Stimulated activated naive CD8-positive, alpha-beta T cell treated with anti-CD3 and anti-CD28 coated beads, Interleukin-15, amount 100 ng/mL, for 72 hours (primary cell): ENCODE data around the gene VLDLR.

Experiments
- ATAC-seq: fragments of 150-1000 bp; cut with Tn5 transposase; 2 replicates; pipeline ENCODE4 v1.10.0; 2021; ENCODE audit warnings: mild to moderate bottlenecking, moderate library complexity
- DNase-seq, 2 donors: peaks; one replicate each; pipeline ENCODE4 v3.0.0; 2021 to 2022
- H3K27ac Mint-ChIP-seq, 2 donors: one replicate each; pipeline ENCODE4 v1.8.0; 2022; ENCODE audit warnings: mild to moderate bottlenecking in 2 of 2, mixed read lengths in 2 of 2, moderate library complexity in 2 of 2
- H3K27me3 Mint-ChIP-seq: one replicate; pipeline ENCODE4 v1.8.0; 2022; ENCODE audit warnings: mixed read lengths
- H3K4me1 Mint-ChIP-seq: one replicate; pipeline ENCODE4 v1.8.0; 2022; ENCODE audit warnings: mild to moderate bottlenecking, mixed read lengths
- H3K4me3 Mint-ChIP-seq, 2 donors: one replicate each; pipeline ENCODE4 v1.8.0; 2022; ENCODE audit warnings: mild to moderate bottlenecking in 2 of 2, mixed read lengths in 2 of 2, moderate library complexity in 1 of 2
- H3K9me3 Mint-ChIP-seq, 2 donors: one replicate each; pipeline ENCODE4 v1.8.0; 2022; ENCODE audit warnings: mixed read lengths in 2 of 2

VLDLR gene

DNA sequence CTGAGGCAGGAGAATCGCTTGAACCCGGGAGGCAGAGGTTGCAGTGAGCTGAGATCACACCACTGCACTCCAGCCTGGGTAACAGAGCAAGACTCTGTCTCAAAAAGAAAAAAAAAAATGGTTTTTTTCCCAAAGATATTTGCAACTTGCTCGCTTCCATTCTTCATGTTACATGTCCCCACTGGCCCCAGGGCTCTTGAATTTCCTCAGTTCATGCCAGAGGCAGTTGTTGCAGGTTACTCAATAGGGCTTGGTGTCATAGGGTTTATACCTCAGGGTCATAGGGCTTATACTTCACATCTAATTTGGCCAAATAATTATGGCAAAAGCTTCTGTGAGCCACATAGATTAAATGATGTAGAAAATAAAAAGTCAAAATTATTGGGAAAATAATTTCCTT, 51.6 kb downstream of the VLDLR start:
- no peak for ATAC-seq
- no peaks in the 10 kb centered on the region for H3K9me3 Mint-ChIP-seq
- H3K4me3 Mint-ChIP-seq = no peak overlapping the region
- H3K27me3 Mint-ChIP-seq = no peaks in the 10 kb centered on the region
- H3K27ac Mint-ChIP-seq = no peak overlapping the region
- no peak for DNase-seq
- no peaks in the 10 kb centered on the region for H3K4me1 Mint-ChIP-seq

DNA sequence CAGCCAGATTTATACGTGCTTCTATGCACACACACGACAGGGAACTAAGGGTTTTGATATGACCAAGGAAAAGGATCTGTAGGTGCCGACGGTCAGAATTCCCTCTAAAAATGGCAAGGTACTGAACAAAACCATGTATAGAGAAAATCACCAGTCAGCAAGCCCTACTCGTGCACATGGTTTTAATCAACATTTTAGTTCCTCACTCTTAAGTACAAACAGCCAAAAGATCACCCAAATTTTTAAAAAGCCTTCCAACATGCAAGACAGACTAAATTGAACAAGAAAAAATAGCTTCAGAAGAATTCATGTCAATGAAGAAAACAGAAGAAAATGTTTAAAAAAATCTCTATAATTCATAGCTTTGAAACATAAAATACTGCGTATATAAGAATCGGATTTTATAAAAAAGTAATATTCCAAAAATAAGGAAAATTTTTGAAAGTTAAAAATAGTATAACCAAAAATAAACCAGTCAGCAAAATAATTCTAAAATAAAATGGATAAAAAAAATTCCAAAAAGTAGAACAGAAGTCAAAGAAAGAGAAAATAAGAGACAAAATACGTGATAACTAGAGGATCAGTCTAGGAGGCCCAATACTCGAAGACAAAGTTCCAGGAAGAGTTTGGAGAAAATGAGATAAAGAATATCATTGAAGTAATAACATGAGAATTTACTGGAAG, 52.7 kb downstream of the VLDLR start:
- Mint-ChIP-seq H3K4me3 (no peak overlapping the region), H3K4me1 (no peaks in the 10 kb centered on the region), H3K27ac (no peak overlapping the region), H3K9me3 (no peaks in the 10 kb centered on the region), H3K27me3 (no peaks in the 10 kb centered on the region)
- no peak for DNase-seq
- ATAC-seq = no peak

DNA sequence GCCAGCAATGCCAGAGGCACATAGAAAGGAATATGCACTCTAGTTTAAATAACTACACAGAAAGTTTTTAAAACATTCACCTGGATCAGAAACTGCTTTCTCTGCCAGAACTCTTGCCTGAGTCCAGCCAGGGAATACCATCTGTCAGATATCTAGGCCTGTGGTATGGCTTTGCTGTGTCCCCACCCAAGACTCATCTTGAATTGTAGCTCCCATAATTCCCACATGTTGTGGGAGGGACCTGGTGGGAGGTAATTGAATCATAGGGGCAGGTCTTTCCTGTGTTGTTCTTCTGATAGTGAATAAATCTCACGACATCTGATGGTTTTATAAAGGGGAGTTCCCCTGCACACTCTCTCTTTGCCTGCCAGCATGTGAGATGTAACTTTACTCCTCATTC, 54.2 kb downstream of the VLDLR start:
- Mint-ChIP-seq H3K4me1 (no peaks in the 10 kb centered on the region), H3K9me3 (no peaks in the 10 kb centered on the region), H3K27ac (no peak overlapping the region), H3K4me3 (no peak overlapping the region), H3K27me3 (no peaks in the 10 kb centered on the region)
- ATAC-seq (no peak), DNase-seq (no peak)

DNA sequence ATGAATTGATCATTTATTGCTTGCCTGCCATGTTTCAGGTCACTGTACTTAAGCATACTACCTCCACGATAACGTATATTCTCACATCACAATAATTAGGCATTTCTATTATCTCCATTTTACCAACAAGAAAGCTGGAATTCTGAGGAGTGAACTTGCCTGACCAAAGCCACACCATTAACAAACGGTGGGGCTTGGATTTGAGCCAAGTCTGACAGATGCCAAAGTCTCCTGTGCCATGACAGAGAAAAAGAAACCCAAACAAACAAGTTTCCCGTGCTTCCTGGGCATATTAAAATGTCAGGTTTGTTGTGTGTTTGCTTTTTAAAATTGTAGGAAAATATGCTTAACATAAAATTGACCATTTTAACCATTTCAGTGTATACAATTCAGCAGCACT, 54.9 kb downstream of the VLDLR start:
- no peaks in the 10 kb centered on the region for H3K4me1 Mint-ChIP-seq
- no peaks in the 10 kb centered on the region for H3K27me3 Mint-ChIP-seq
- ATAC-seq (no peak), DNase-seq (no peak)
- H3K27ac Mint-ChIP-seq = no peak overlapping the region
- no peak overlapping the region for H3K4me3 Mint-ChIP-seq
- no peaks in the 10 kb centered on the region for H3K9me3 Mint-ChIP-seq

DNA sequence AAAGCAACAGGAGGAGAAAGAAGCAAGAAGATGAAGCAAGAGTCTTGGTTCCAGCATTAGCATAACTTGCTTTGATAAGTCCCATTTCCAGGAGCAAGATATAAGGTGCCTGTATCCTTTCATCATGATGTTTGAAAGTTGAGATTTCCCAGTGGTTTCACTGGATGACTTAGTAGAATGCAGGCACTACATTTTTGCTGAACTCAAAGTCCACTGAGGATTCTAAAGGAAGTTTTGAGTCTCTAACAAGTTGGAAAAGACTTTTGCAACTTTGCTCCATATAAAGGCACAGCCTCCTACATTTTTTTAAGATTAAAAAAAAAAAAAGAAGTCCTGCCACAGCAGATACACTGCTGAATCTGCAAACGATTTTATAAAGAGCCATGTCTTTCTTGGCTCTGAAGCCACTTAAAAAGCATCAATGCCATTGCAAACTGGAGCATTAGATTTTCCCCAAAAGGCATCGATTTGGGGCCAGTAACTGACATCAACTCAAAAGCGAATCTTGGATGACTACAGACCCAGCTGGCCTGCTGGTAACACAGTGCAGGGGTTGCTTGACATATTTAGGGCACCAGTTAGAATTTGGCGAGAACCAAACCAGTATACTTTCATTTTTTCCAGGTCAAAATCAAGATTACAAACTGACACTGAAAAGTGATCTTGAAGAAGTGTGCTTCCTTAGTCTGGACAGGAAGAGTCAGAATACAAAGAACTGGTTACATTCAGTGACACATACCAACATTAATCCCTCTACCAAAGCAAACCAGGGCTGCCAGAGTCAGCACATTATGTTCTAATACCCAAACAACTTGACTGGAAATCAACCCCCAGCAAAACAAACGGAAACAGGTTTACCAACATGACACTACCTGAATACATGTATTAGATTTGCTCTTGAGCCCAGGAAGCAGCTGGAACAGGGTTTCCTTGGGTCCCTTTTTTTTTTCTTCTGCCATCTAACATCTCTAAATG, 56.6 kb downstream of the VLDLR start:
- H3K9me3 Mint-ChIP-seq = no peaks in the 10 kb centered on the region
- H3K27me3 Mint-ChIP-seq = no peaks in the 10 kb centered on the region
- H3K4me3 Mint-ChIP-seq = no peak overlapping the region
- H3K27ac Mint-ChIP-seq = no peak overlapping the region
- ATAC-seq (no peak), DNase-seq (no peak)
- H3K4me1 Mint-ChIP-seq = no peaks in the 10 kb centered on the region

DNA sequence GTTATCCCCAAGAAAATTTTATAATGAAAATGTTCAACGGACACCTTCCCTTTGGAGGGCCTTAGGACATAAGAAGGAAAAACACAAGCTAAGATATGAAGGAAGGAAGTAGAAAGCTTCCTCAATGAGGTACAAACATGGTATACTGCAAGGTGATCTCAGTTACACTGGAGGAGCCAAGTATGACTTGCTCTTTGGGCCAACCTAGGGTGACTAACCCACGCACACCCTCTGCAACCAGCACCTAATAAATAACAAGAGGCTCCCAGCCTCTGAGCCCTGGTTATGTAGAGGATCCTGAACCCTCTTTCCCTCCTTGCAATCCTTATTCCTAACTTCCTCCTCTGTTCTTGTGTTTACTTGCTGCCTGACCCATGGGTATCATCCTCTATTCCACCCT, 57.4 kb downstream of the VLDLR start:
- DNase-seq (no peak), ATAC-seq (no peak)
- Mint-ChIP-seq H3K4me3 (no peak overlapping the region), H3K27ac (no peak overlapping the region), H3K27me3 (no peaks in the 10 kb centered on the region), H3K4me1 (no peaks in the 10 kb centered on the region), H3K9me3 (no peaks in the 10 kb centered on the region)

DNA sequence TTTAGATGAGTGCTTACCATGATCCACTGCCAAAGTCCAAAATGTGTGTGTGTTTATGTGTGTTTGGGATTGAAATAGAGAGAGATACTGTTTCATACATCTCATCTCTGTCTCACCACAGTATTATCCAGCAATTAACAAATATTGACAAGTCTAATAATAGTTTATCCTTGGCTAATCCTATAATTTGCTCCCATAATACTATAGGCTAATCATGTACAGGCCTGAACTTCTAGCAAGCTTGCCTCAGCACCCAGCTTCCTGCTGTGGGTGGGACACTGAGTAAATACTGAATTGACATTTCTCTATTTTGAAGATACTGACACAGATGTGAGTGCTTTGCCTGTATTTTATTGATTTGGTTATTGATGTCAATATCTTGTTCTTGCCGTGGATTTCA, 60.4 kb downstream of the VLDLR start:
- no peaks in the 10 kb centered on the region for H3K9me3 Mint-ChIP-seq
- no peak overlapping the region for H3K27ac Mint-ChIP-seq
- H3K4me1 Mint-ChIP-seq = no peaks in the 10 kb centered on the region
- DNase-seq (no peak), ATAC-seq (no peak)
- H3K4me3 Mint-ChIP-seq = no peak overlapping the region
- H3K27me3 Mint-ChIP-seq = no peaks in the 10 kb centered on the region

DNA sequence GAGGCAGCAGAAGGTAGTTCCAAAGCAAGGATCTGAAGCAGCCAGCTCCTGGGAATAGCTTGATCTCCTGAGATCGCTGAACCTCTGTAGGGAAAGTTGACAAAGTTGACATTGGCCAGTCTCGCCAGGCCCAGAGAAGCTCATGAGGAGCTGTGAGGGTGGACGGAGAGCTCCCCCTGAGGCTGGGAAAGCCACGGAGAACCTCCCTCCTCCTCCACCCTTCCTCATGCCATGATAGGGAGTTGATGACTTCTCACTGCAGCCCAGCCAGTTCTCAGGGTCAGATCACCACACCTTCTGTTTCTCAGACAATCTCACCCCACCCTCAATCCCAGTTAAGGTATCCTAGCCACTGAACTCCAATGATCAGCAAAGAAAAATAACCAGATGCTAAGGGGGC, 65.3 kb downstream of the VLDLR start:
- DNase-seq = no peak
- no peak for ATAC-seq
- no peaks in the 10 kb centered on the region for H3K9me3 Mint-ChIP-seq
- H3K27ac Mint-ChIP-seq = no peak overlapping the region
- H3K4me3 Mint-ChIP-seq = no peak overlapping the region
- no peaks in the 10 kb centered on the region for H3K4me1 Mint-ChIP-seq
- no peaks in the 10 kb centered on the region for H3K27me3 Mint-ChIP-seq

DNA sequence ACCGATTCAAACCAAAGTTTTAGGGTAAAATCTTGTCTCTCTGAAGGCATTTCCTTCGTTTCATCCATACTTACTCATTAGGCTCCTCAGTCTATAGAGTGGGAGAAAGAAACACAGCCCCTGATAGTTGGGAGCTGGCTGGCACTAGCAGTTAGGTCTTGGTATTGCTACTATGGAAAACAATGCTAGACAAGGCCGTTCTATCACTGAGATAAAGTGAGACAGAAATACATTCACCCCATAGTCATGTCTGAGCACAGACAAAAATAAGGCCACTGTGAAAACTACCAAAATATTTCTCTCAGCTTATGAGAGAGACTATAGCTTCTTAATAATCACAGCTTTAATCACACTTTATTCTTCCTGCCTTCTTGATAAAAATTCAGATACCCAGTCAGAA, 67.0 kb downstream of the VLDLR start:
- Mint-ChIP-seq H3K4me1 (no peaks in the 10 kb centered on the region), H3K9me3 (no peaks in the 10 kb centered on the region), H3K27me3 (no peaks in the 10 kb centered on the region), H3K27ac (no peak overlapping the region), H3K4me3 (no peak overlapping the region)
- ATAC-seq (no peak), DNase-seq (no peak)

DNA sequence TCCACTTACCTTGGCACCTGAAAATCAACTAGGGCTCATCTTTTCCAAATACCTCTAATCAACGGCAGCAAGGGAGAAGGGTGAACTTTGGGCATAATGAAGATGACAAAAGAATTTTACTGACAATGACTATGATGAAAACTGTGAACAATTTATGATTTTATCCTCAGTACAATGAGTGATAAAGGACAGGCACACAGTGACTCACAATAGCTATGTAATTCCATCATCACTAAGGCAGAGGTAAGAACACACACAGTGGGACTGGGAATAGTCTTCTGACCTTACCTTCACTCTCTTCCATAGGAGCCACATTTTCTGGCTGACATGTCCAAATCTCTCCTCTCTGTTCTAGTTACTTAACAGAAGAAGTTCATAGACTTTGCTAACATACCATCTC, 69.6 kb downstream of the VLDLR start:
- no peak overlapping the region for H3K4me3 Mint-ChIP-seq
- no peaks in the 10 kb centered on the region for H3K27me3 Mint-ChIP-seq
- no peaks in the 10 kb centered on the region for H3K4me1 Mint-ChIP-seq
- no peak overlapping the region for H3K27ac Mint-ChIP-seq
- DNase-seq (no peak), ATAC-seq (no peak)
- H3K9me3 Mint-ChIP-seq = no peaks in the 10 kb centered on the region

DNA sequence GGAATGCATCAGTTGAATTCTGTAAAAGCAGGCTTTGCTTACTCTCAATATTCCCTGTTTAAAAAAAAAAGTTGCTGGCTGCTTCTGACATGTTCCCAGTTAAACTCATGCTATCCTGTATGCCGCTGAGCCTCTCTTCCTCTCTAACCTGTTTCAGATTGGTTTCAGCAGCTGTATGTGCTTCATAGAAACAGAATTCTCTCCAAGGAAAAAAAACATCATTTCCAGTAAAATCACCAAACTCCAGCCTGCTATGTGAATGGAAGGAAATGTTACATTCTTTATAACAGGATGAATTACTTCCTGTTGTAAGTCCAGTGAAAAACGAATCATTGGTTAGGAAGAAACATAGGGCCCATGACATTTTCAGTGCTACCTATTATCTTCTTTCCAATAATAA, 70.0 kb downstream of the VLDLR start:
- DNase-seq (no peak), ATAC-seq (no peak)
- Mint-ChIP-seq H3K9me3 (no peaks in the 10 kb centered on the region), H3K27ac (no peak overlapping the region), H3K4me3 (no peak overlapping the region), H3K27me3 (no peaks in the 10 kb centered on the region), H3K4me1 (no peaks in the 10 kb centered on the region)

DNA sequence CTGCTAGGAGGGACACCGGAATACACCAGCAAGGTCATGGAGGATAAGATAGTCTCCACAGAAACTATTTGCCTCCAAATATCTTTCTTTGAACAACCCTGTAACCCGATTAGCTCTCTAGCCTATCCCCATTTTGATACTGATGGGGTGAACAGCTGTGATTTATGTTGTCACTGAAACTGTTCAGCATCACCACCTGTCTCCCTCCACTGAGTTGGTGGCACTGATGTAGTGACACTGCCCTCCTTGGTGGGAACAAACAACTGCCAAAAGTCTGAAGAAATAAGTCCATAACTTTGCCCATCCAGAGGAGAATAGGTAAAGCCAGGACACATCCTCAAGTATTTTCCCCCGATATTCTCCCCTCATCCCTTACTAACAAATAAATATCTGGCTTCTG, 71.5 kb downstream of the VLDLR start:
- Mint-ChIP-seq H3K4me1 (no peaks in the 10 kb centered on the region), H3K4me3 (no peak overlapping the region), H3K27ac (no peak overlapping the region), H3K27me3 (no peaks in the 10 kb centered on the region), H3K9me3 (no peaks in the 10 kb centered on the region)
- no peak for ATAC-seq
- no peak for DNase-seq

DNA sequence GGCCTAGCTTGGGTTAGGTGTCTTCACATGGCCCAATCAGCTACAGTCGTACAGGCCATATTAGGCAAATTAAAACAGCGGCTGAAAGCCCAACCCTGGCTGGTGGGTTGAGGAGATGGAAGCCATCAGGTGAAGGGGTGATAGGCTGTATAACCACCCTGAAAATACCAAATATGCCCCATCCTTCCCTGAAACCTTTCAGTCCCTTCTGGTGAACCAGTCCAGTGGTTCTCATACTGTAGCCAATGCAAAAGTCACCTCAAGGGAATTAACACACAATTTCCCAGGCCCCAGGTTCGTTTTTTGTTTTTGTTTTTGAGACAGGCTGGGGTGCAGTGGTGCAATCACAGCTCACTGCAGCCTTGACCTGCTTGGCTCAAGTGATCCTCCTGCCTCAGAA, 75.9 kb downstream of the VLDLR start:
- no peak overlapping the region for H3K27ac Mint-ChIP-seq
- H3K4me3 Mint-ChIP-seq = no peak overlapping the region
- no peaks in the 10 kb centered on the region for H3K4me1 Mint-ChIP-seq
- DNase-seq = no peak
- no peak for ATAC-seq
- no peaks in the 10 kb centered on the region for H3K9me3 Mint-ChIP-seq
- H3K27me3 Mint-ChIP-seq = no peaks in the 10 kb centered on the region

DNA sequence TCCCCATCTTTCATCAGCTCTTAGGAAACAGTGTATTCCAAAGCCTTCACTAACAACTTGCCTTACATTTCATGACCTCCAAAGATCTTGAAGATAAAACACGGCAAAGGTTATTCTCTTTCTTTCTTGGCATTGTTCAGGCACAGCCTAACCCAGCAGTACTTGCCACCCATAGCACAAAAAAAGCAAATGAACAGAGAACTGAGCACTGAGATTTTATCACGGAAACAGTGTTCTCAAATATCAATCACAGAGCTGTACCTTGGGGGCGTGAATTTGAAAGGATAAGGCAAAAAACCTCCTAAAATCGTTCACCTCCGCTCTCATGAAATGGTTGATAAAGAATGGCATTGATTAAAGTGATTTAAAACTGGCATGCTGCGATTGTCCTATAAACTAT, 78.8 kb downstream of the VLDLR start:
- ATAC-seq = no peak
- Mint-ChIP-seq H3K27ac (no peak overlapping the region), H3K4me1 (no peaks in the 10 kb centered on the region), H3K4me3 (no peak overlapping the region), H3K9me3 (no peaks in the 10 kb centered on the region), H3K27me3 (no peaks in the 10 kb centered on the region)
- no peak for DNase-seq

DNA sequence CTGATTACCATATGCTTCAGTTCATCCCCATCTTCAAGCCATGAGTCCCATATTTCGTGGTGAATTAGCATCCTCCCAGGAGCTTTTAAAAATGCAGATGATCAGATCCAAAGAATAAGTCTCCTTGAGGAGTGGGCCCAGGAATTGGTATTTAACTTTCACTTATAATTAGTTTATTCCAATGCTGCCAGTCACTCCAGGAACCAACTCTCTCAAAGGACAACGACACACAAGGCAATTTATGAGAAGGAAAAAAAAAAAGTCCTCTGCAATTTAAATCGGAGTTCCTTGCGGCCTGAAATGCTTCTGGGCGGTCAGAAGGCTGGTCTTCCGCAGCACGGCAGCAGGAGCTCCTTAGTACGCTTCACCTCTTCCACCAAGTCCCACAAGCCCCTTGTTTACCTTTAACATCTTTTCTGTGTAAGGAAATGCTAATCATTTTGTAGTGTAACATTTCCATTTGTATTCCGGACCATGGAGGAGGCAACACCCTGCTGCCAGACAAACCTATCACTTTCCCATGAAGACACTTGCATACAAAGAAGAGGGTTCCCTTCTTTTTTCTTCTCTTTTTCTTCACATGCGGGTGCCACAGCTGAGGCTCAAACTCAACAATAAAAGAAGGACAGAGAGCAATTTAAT, 79.4 kb downstream of the VLDLR start:
- no peaks in the 10 kb centered on the region for H3K9me3 Mint-ChIP-seq
- H3K27ac Mint-ChIP-seq = no peak overlapping the region
- DNase-seq (no peak), ATAC-seq (no peak)
- H3K27me3 Mint-ChIP-seq = no peaks in the 10 kb centered on the region
- H3K4me3 Mint-ChIP-seq = no peak overlapping the region
- H3K4me1 Mint-ChIP-seq = no peaks in the 10 kb centered on the region

DNA sequence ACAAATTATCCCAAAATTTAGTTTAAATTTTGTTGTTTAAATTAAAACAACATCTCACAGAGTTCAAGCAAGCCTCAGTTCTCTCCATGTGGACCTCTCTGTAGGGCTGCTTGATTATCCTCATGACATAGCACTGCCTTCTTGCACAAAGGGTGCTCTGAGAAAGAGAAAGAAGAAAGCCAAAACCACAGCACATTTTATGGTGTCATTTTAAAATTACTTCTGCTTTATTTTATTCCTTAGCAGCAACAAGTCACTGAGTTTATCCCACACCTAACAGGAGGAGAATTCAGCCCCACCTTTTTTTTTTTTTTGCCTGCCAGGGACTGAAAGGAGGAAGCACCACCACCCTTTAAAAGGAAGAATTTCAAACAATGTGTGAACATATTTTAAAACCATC, 82.9 kb downstream of the VLDLR start:
- H3K27ac Mint-ChIP-seq = no peak overlapping the region
- no peak overlapping the region for H3K4me3 Mint-ChIP-seq
- no peaks in the 10 kb centered on the region for H3K4me1 Mint-ChIP-seq
- ATAC-seq (no peak), DNase-seq (no peak)
- H3K27me3 Mint-ChIP-seq = no peaks in the 10 kb centered on the region
- H3K9me3 Mint-ChIP-seq = no peaks in the 10 kb centered on the region
